Measurements from ENCODE around the gene SDHAF1. TPM values are rescaled to one million over a fixed set of nuclear protein-coding genes. Genes with fewer than 3 reads are reported as not detected.

SDHAF1 gene
- total and polyA plus RNA-seq, 2 donors (not counting 3 experiments of a cell fraction or from before 2014, with no cell fraction given): 10.3 to 16.2 TPM

GRCh38 chr19:36030264-36031148 lies 35.5 kb downstream of the SDHAF1 start:
- H4K20me1 ChIP-seq (replicated peaks; ENCODE audit: control insufficient read depth, extremely low read depth, insufficient read depth, low read length): no peaks in the 10 kb centered on the region
- FAIRE-seq (no peak), DNase-seq (ENCODE audit: low read depth, low spot score) (no peak)
- H3K27ac ChIP-seq (ENCODE audit: insufficient read depth, low read depth, low read length): no peak overlapping the region
- POLR2A ChIA-PET: no interaction called here
- dilution Hi-C loops (cut with MboI; ENCODE audit: extremely low pct_ligation_motif_present, low sequenced_read_pairs): no loop called here
- H2AFZ ChIP-seq (ENCODE audit: low read depth, low read length): no peak overlapping the region
- TF ChIP-seq MAX (IDR thresholded peaks at IDR 0.05; ENCODE audit: insufficient read depth, insufficient read length) (no peak), EZH2 (IDR thresholded peaks at IDR 0.05; ENCODE audit: borderline replicate concordance, low read depth, low read length, severe bottlenecking) (no peak), GATA2 (IDR thresholded peaks at IDR 0.05; ENCODE audit: insufficient read depth, insufficient read length, low read depth, low read length) (no peak), CTCF (IDR thresholded peaks at IDR 0.05; ENCODE audit: extremely low read depth in 1 of 2, insufficient read depth in 1 of 2, low read depth in 1 of 2, low read length in 2 of 2) (no peak), POLR2AphosphoS5 (IDR thresholded peaks at IDR 0.05; ENCODE audit: insufficient read depth, low read depth, low read length) (no peak), JUN (IDR thresholded peaks at IDR 0.05; ENCODE audit: borderline replicate concordance, insufficient read depth, insufficient read length, low read depth) (no peak), MYC (IDR thresholded peaks at IDR 0.05; ENCODE audit: low read depth, low read length) (no peak), POLR2A (IDR thresholded peaks at IDR 0.05; ENCODE audit: low read depth, low read length) (no peak), FOS (IDR thresholded peaks at IDR 0.05; ENCODE audit: borderline replicate concordance, insufficient read depth, low read length) (no peak)
- no peaks in the 10 kb centered on the region for H3K9me3 ChIP-seq (replicated peaks; ENCODE audit: control insufficient read depth, insufficient read depth, low read length)
- H3K36me3 ChIP-seq (ENCODE audit: control insufficient read depth in 2 of 2, extremely low read depth in 1 of 2, insufficient read depth in 2 of 2, low read length in 2 of 2): peaks cover 0 to 7% of the 10 kb centered on the region in 2 experiments
- BruUV-seq (replicated peaks): no TSS peak
- H3K9me1 ChIP-seq (replicated peaks; ENCODE audit: control insufficient read depth, extremely low read depth, insufficient read depth, low read length): no peaks in the 10 kb centered on the region
- no peak overlapping the region for H3K4me2 ChIP-seq (ENCODE audit: insufficient read depth, low read length)
- H3K4me1 ChIP-seq (ENCODE audit: control insufficient read depth, extremely low read depth, insufficient read depth, low read length): peaks cover 6% of the 10 kb centered on the region
- no peak overlapping the region for H3K4me3 ChIP-seq (replicated peaks in 1 of 3; ENCODE audit: insufficient read depth in 1 of 3, low read depth in 1 of 3, low read length in 3 of 3)
- H3K27me3 ChIP-seq (ENCODE audit: control insufficient read depth in 2 of 2, insufficient read depth in 2 of 2, low read length in 2 of 2): no peaks in the 10 kb centered on the region
- H3K9ac ChIP-seq (replicated peaks; ENCODE audit: extremely low read depth, insufficient read depth, low read length): no peak overlapping the region
- no peaks in the 10 kb centered on the region for H3K79me2 ChIP-seq (ENCODE audit: control insufficient read depth, insufficient read depth, low read length)
- intact Hi-C loops (cut with micrococcal nuclease): no loop called here
- CTCF ChIA-PET: interaction anchor here (1.1 to 1.3 kb wide), 2 partner anchors 16 to 23 kb away, joined by 3 to 5 read pairs; partner anchors contain the start of genes ALKBH6 and THAP8
